Measurements from ENCODE around the gene SFXN5. TPM values are rescaled to one million over a fixed set of nuclear protein-coding genes. Genes with fewer than 3 reads are reported as not detected.
A peak's percentile ranks its signal among the peaks of the same experiment; 100 is the strongest.

Gene SFXN5
- total and polyA plus RNA-seq, 2 of the 8 experiments (the other 6 are each of a cell fraction or from before 2014, with no cell fraction given), result 29.3 to 33.1 TPM

DNA sequence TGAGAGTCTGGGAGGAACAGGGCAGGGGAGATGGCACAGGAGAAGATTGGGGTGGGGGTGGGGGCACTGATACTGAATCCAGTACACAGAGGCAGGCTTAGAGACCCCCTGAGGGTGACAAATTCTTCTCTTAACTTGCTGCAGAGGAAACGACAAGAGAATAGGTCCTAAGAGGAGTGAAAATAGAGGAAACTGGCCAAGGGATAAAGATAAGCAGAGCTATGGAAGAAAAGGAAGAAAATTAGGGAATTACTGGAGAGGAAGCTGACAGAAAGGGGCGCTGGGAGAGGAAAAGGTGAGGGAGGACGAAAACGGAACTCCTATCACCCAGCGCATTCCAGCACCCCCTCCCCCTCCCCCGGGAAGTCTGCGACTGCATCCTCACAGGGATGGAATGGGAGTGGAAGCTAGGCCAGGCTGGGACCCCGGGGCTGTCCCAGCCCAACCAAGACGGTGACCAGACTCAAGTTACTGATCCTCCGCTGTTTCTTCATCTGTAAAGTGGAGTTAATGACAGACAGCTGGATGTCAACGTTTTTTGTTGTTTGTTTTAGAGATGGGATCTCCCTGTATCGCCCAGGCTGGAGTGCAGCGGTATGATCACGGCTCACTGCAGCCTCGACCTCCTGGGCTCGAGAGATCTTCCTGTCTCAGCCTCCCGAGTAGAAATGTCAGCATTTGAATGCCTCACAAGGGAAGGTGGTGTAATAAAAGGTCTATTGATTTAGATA is 156.8 kb downstream of the SFXN5 start (continued):
- TF ChIP-seq MAFK (IDR thresholded peaks at IDR 0.05; ENCODE audit: low read depth, low read length) (no peak), NRF1 (IDR thresholded peaks at IDR 0.05; ENCODE audit: low read depth, low read length) (no peak), CHD1 (IDR thresholded peaks at IDR 0.05; ENCODE audit: low read depth, low read length) (no peak), SIN3A (conservative IDR thresholded peaks at IDR 0.05 in 1 of 2, IDR thresholded peaks at IDR 0.05 in 1 of 2; ENCODE audit: low read depth in 1 of 2, low read length in 2 of 2) (no peak; a peak in 1 of 4 replicates), HDAC2 (IDR thresholded peaks at IDR 0.05; ENCODE audit: borderline replicate concordance in 1 of 2, low read depth in 2 of 2, low read length in 2 of 2) (no peak), EZH2 (IDR thresholded peaks at IDR 0.05; ENCODE audit: low read depth, low read length, severe bottlenecking) (peak; percentile 12), CBX8 (IDR thresholded peaks at IDR 0.05; ENCODE audit: borderline replicate concordance, low read depth, low read length) (no peak), RBBP5 (IDR thresholded peaks at IDR 0.05; ENCODE audit: borderline replicate concordance, low read depth, low read length) (no peak), SRF (IDR thresholded peaks at IDR 0.05; ENCODE audit: low read depth, low read length) (no peak), POLR2A (IDR thresholded peaks at IDR 0.05; ENCODE audit: control extremely low read depth in 1 of 2, low read depth in 2 of 2, low read length in 2 of 2) (no peak), PHF8 (conservative IDR thresholded peaks at IDR 0.05; ENCODE audit: low read depth, low read length) (no peak), POLR2AphosphoS5 (IDR thresholded peaks at IDR 0.05; ENCODE audit: low read depth, low read length) (no peak), CTBP2 (IDR thresholded peaks at IDR 0.05; ENCODE audit: borderline replicate concordance, insufficient read depth, insufficient read length, low read length) (peak; percentile 42)
